ENCODE data around the gene MAP7D1. TPM values are rescaled to one million over a fixed set of nuclear protein-coding genes. Genes with fewer than 3 reads are reported as not detected.

Gene MAP7D1
- total RNA-seq, 1 donor from 2014 or later: 103 TPM

DNA sequence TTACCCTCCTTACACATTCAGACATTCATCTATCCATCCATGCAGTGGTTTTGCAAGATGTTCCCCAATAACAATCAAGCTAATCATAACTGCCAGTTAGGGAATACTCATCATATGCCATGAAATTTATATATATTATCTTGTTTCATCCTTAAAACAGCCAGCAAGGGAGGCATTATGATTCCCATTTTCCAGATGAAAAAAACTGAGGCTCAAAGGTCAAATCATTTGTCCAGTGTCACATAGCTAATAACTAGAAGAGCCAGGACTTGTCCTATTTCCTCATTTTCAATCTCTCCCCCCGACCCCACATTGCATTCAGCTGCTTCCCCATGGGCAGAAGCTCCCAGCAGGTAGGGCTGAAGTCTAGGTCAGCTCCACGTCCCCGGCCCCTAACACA, 23.9 kb upstream of the MAP7D1 start:
- Mint-ChIP-seq H3K4me3 (no peak overlapping the region), H3K27ac (no peak overlapping the region), H3K27me3 (ENCODE audit: low read depth) (peaks cover 5% of the 10 kb centered on the region), H3K4me1 (peaks cover 25% of the 10 kb centered on the region), H3K36me3 (no peaks in the 10 kb centered on the region), H3K9me3 (no peaks in the 10 kb centered on the region)
- no peak for DNase-seq (ENCODE audit: low spot score in 2 of 2, unreplicated experiment in 2 of 2)
- TF ChIP-seq, protein P1, sequence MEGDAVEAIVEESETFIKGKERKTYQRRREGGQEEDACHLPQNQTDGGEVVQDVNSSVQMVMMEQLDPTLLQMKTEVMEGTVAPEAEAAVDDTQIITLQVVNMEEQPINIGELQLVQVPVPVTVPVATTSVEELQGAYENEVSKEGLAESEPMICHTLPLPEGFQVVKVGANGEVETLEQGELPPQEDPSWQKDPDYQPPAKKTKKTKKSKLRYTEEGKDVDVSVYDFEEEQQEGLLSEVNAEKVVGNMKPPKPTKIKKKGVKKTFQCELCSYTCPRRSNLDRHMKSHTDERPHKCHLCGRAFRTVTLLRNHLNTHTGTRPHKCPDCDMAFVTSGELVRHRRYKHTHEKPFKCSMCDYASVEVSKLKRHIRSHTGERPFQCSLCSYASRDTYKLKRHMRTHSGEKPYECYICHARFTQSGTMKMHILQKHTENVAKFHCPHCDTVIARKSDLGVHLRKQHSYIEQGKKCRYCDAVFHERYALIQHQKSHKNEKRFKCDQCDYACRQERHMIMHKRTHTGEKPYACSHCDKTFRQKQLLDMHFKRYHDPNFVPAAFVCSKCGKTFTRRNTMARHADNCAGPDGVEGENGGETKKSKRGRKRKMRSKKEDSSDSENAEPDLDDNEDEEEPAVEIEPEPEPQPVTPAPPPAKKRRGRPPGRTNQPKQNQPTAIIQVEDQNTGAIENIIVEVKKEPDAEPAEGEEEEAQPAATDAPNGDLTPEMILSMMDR (IDR thresholded peaks at IDR 0.05; ENCODE audit: unreplicated experiment): no peak

DNA sequence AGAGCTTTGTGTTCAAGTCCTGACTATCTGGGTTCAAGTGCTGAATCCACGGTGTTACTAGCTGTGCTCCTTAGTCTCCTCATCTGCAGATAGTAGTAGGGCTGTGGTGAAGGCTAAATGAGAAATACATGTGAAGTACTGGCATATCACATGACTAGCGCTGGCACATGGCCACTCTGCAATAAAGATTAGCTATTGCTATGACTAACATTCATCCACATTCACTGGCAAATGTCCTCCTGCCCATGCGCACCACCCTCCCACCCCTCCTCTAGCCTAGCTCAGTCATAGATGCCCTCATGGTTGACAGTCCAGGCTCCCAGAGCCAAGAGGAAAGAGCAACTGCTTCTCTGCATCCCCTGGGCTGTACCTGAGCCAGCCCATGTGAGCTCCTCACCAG, 22.5 kb upstream of the MAP7D1 start:
- H3K27me3 Mint-ChIP-seq (ENCODE audit: low read depth): no peaks in the 10 kb centered on the region
- no peak for DNase-seq (ENCODE audit: low spot score in 2 of 2, unreplicated experiment in 2 of 2)
- no peaks in the 10 kb centered on the region for H3K9me3 Mint-ChIP-seq
- TF ChIP-seq, protein P1 (IDR thresholded peaks at IDR 0.05; ENCODE audit: unreplicated experiment): no peak
- H3K4me3 Mint-ChIP-seq: no peak overlapping the region
- H3K4me1 Mint-ChIP-seq: peaks cover 19% of the 10 kb centered on the region
- peaks cover 4% of the 10 kb centered on the region for H3K36me3 Mint-ChIP-seq
- peak overlapping the region; percentile 30 for H3K27ac Mint-ChIP-seq

DNA sequence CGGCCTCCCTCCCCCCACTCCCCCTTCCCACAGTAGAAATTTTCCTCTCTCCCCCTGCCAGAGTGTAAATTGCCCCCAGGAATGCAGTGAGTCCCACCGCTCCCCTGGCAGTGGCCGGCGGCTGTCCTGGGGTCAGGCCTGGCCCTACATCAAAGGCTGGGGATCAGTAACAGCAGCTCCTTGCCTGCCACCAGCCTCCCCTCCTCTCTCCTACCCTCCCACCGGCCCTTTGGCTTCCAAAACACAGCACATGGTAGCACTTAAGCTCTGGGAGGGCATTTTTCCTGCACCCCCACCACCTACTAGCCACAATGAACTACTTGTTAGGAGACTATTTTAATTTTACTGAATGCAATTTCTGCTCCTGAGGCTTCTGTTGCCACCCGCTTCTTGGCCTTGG, 21.9 kb upstream of the MAP7D1 start:
- H3K27me3 Mint-ChIP-seq (ENCODE audit: low read depth): no peaks in the 10 kb centered on the region
- H3K36me3 Mint-ChIP-seq: peaks cover 4% of the 10 kb centered on the region
- H3K27ac Mint-ChIP-seq: peak overlapping the region; percentile 30
- no peak for DNase-seq (ENCODE audit: low spot score in 2 of 2, unreplicated experiment in 2 of 2)
- H3K4me1 Mint-ChIP-seq: peaks cover 19% of the 10 kb centered on the region
- H3K9me3 Mint-ChIP-seq: no peaks in the 10 kb centered on the region
- TF ChIP-seq, protein P1 (IDR thresholded peaks at IDR 0.05; ENCODE audit: unreplicated experiment): no peak
- no peak overlapping the region for H3K4me3 Mint-ChIP-seq

DNA sequence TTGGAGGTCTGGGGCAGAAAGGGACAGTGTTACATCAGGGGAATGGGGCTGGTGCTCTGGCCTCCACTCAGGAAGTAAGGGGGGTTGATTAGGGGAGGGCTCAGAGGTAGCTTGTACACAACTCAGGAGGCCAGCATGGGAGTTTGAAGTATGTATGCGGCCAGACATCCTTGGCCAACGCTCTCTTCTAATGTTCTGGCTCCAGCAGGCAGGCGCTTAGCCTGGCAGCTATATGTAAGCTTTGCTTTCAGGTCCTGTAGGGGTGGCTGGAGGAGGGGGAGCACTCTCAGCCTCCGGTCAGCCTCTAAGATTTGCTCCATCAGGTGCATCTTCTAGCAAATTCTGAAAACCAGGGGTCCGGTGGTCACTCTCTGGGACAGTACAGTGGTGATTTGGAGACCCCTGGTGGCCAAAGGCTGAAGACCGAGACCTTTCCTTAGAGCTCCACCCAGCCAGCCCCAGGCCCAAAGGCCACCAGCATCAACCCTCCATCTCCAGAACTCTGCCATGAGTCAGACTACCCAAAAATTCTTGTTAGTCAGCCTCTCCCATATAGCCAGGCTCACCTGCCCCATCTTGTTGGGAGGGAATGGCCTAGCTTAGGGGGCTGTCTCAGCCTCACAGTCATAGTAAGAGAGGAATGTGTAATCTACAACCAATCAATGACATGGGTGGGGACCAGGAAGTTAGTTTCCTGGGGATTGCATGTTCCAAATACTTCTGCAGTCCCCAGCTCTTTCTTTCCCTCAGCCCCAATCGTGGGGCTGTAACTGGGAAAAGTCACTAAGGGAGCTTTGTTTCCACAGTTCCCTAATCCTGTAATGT, 21.2 kb upstream of the MAP7D1 start:
- no peak overlapping the region for H3K4me3 Mint-ChIP-seq
- no peaks in the 10 kb centered on the region for H3K9me3 Mint-ChIP-seq
- peaks cover 19% of the 10 kb centered on the region for H3K4me1 Mint-ChIP-seq
- TF ChIP-seq, protein P1 (IDR thresholded peaks at IDR 0.05; ENCODE audit: unreplicated experiment): peak; percentile 77
- no peaks in the 10 kb centered on the region for H3K27me3 Mint-ChIP-seq (ENCODE audit: low read depth)
- H3K27ac Mint-ChIP-seq: peak overlapping the region; percentile 67
- peaks cover 8% of the 10 kb centered on the region for H3K36me3 Mint-ChIP-seq
- DNase-seq (ENCODE audit: low spot score in 2 of 2, unreplicated experiment in 2 of 2): peak in 1 of 2 experiments; percentile 75

DNA sequence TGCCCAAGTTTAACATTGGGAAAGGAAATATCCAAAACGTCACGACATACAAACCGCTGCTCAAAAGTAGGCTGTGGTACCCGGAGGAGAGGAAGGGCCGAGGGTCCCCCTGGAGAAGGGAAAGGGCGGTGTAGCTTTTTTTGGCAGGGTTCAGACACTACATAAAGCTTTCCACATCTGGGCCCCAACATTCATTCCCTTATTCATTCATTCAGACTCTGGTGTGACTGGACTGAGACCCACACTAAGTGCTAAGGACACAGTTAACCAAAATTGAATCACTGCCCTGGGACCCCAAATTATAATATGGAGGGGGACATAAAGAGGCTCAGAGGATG, 20.7 kb upstream of the MAP7D1 start:
- H3K27ac Mint-ChIP-seq: peak overlapping the region; percentile 60
- TF ChIP-seq, protein P1 (IDR thresholded peaks at IDR 0.05; ENCODE audit: unreplicated experiment): no peak
- H3K4me3 Mint-ChIP-seq: no peak overlapping the region
- peaks cover 18% of the 10 kb centered on the region for H3K4me1 Mint-ChIP-seq
- DNase-seq (ENCODE audit: low spot score in 2 of 2, unreplicated experiment in 2 of 2): no peak
- no peaks in the 10 kb centered on the region for H3K9me3 Mint-ChIP-seq
- H3K27me3 Mint-ChIP-seq (ENCODE audit: low read depth): no peaks in the 10 kb centered on the region
- peaks cover 9% of the 10 kb centered on the region for H3K36me3 Mint-ChIP-seq
